Loucy (cell line): ENCODE data around the gene GPC5.

Source experiments
- EZH2phosphoT487 ChIP-seq: fragments of 200-600 bp; IDR thresholded peaks from 2 replicates; pipeline ENCODE4 v1.6.1; 2018; ENCODE audit warnings: antibody characterized with exemption, mild to moderate bottlenecking, moderate library complexity, borderline replicate concordance
- TF ChIP-seq, protein P1 (sequence below): fragments of 200-600 bp; sonication (generic); conservative IDR thresholded peaks from 2 replicates; pipeline ENCODE4 v1.5.1; 2014; ENCODE audit warnings: mild to moderate bottlenecking, antibody characterized with exemption, low read length

GRCh38 chr13:91572439-91572838 is 174.0 kb downstream of the GPC5 start:
- TF ChIP-seq, protein P1, sequence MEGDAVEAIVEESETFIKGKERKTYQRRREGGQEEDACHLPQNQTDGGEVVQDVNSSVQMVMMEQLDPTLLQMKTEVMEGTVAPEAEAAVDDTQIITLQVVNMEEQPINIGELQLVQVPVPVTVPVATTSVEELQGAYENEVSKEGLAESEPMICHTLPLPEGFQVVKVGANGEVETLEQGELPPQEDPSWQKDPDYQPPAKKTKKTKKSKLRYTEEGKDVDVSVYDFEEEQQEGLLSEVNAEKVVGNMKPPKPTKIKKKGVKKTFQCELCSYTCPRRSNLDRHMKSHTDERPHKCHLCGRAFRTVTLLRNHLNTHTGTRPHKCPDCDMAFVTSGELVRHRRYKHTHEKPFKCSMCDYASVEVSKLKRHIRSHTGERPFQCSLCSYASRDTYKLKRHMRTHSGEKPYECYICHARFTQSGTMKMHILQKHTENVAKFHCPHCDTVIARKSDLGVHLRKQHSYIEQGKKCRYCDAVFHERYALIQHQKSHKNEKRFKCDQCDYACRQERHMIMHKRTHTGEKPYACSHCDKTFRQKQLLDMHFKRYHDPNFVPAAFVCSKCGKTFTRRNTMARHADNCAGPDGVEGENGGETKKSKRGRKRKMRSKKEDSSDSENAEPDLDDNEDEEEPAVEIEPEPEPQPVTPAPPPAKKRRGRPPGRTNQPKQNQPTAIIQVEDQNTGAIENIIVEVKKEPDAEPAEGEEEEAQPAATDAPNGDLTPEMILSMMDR: no peak
- TF ChIP-seq EZH2phosphoT487: no peak
